Gastrocnemius medialis (tissue), 4 donors: ENCODE measurements around the gene OTUD4.
"Not testable (repeated sequence)": the region's sequence is repeated elsewhere in the genome, so short reads cannot be mapped to it uniquely, and the experiment has no call there.

Experiments used
- POLR2A ChIP-seq, 2 donors: fragments of 450-650 bp; IDR thresholded peaks; one replicate each; pipeline ENCODE4 v1.6.1; 2017; ENCODE audit warnings: antibody characterized with exemption in 2 of 2, mild to moderate bottlenecking in 2 of 2, moderate library complexity in 2 of 2
- TF ChIP-seq, protein P1 (sequence below), 5 experiments: fragments of 450-650 bp in 3 of 5; fragments of 200-600 bp in 2 of 5; sonication (generic) in 2 of 5; IDR thresholded peaks in 4 of 5; conservative IDR thresholded peaks in 1 of 5; 1 replicate in 4 of 5; 2 replicates in 1 of 5; pipeline ENCODE4 v1.5.1; 2016 to 2019; ENCODE audit warnings: antibody characterized with exemption in 5 of 5, mild to moderate bottlenecking in 3 of 5, moderate library complexity in 3 of 5

DNA sequence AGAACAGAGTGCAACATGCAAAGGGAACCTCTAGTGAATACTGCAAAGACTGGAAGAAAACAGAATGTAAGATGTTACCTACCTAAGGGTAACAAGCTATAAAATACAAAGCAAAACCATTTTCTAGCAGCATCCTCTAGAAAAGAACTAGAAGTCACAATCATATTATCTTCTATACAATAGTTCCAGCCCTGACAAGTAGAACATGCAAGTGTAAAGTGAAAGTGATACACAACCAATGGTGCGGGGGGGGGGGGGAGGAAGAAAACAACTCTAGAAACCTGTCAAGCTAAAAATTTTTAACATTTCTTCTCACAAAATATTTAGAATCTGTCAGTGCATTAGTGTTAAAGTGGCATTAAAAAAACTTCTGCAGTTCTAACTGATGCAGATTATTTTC, 44.2 kb downstream of the OTUD4 start:
- TF ChIP-seq, protein P1, sequence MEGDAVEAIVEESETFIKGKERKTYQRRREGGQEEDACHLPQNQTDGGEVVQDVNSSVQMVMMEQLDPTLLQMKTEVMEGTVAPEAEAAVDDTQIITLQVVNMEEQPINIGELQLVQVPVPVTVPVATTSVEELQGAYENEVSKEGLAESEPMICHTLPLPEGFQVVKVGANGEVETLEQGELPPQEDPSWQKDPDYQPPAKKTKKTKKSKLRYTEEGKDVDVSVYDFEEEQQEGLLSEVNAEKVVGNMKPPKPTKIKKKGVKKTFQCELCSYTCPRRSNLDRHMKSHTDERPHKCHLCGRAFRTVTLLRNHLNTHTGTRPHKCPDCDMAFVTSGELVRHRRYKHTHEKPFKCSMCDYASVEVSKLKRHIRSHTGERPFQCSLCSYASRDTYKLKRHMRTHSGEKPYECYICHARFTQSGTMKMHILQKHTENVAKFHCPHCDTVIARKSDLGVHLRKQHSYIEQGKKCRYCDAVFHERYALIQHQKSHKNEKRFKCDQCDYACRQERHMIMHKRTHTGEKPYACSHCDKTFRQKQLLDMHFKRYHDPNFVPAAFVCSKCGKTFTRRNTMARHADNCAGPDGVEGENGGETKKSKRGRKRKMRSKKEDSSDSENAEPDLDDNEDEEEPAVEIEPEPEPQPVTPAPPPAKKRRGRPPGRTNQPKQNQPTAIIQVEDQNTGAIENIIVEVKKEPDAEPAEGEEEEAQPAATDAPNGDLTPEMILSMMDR (IDR thresholded peaks at IDR 0.05 in 4 of 5, conservative IDR thresholded peaks at IDR 0.05 in 1 of 5), result not testable (repeated sequence)
- not testable (repeated sequence) for TF ChIP-seq POLR2A (IDR thresholded peaks at IDR 0.05)
